Choroid plexus epithelial cell (primary cell): Measurements from ENCODE around the gene CDC42BPB.
A peak's percentile ranks its signal among the peaks of the same experiment; 100 is the strongest.

ENCODE experiments used
- DNase-seq: peaks from one replicate; pipeline ENCODE4 v3.0.0-alpha.2; 2010; ENCODE audit warnings: low read depth
- H3K4me3 ChIP-seq: 2 replicates; pipeline ENCODE4 v1.5.1; 2011; ENCODE audit warnings: low read depth, mild to moderate bottlenecking, control low read depth, low read length, moderate library complexity
- TF ChIP-seq, protein P1 (sequence below): conservative IDR thresholded peaks from 2 replicates; pipeline ENCODE4 v1.5.1; 2011; ENCODE audit warnings: low read depth, mild to moderate bottlenecking, control low read depth, inconsistent platforms, low read length, moderate library complexity

The CDC42BPB gene

GRCh38 chr14:103064436-103064835 lies 7.1 kb upstream of the CDC42BPB start:
- TF ChIP-seq, protein P1, sequence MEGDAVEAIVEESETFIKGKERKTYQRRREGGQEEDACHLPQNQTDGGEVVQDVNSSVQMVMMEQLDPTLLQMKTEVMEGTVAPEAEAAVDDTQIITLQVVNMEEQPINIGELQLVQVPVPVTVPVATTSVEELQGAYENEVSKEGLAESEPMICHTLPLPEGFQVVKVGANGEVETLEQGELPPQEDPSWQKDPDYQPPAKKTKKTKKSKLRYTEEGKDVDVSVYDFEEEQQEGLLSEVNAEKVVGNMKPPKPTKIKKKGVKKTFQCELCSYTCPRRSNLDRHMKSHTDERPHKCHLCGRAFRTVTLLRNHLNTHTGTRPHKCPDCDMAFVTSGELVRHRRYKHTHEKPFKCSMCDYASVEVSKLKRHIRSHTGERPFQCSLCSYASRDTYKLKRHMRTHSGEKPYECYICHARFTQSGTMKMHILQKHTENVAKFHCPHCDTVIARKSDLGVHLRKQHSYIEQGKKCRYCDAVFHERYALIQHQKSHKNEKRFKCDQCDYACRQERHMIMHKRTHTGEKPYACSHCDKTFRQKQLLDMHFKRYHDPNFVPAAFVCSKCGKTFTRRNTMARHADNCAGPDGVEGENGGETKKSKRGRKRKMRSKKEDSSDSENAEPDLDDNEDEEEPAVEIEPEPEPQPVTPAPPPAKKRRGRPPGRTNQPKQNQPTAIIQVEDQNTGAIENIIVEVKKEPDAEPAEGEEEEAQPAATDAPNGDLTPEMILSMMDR: no peak
- no peak for DNase-seq
- H3K4me3 ChIP-seq: no peak overlapping the region

DNA sequence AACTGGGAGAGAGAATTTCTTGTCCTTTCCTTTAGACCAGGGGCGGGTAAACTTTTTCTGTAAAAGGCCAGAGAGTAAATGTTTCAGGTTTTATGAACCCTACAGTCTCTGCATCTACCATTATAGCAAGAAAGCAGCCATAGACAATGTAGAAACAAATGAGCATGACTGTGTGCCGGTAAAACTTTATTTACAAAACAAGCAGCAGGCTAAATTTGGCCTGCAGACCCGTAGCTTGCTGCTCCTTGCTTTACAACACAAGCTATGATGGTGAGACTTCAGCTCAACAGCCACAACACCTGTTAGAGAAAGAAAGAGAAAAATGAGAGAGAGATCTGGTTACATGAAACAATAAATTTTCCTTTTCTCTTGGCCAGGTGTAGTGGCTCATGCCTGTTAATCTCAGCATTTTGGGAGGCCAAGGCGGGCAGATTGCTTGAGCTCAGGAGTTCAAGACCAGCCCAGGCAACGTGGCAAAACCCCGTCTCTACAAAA lies 4.2 kb upstream of the CDC42BPB start:
- DNase-seq: no peak

GRCh38 chr14:103059556-103059955 lies 2.2 kb upstream of the CDC42BPB start:
- no peak for DNase-seq
- TF ChIP-seq, protein P1: no peak
- no peak overlapping the region for H3K4me3 ChIP-seq

More for the DNA sequence above, 4.2 kb upstream of the CDC42BPB start:
- TF ChIP-seq, protein P1: no peak
- no peak overlapping the region for H3K4me3 ChIP-seq

GRCh38 chr14:103058164-103059055 lies 1.1 kb upstream of the CDC42BPB start:
- peak; percentile 15 for DNase-seq
- H3K4me3 ChIP-seq: peak overlapping the region; percentile 81
- TF ChIP-seq, protein P1: no peak

GRCh38 chr14:103057028-103057371 lies 349 bp downstream of the CDC42BPB start:
- TF ChIP-seq, protein P1: no peak
- peak overlapping the region; percentile 93 for H3K4me3 ChIP-seq
- peak; percentile 40 for DNase-seq

GRCh38 chr14:103056322-103057027 lies 874 bp downstream of the CDC42BPB start:
- peak; percentile 57 for DNase-seq
- peak overlapping the region; percentile 93 for H3K4me3 ChIP-seq
- TF ChIP-seq, protein P1: no peak
